H1 (cell line): ENCODE measurements around the gene ZBTB44.

Experiments
- EZH2 ChIP-seq: fragments of 200-600 bp; sonication (generic); IDR thresholded peaks from 2 replicates; pipeline ENCODE4 v1.7.1; 2012; ENCODE audit warnings: low read depth, mild to moderate bottlenecking, moderate library complexity, low read length, inconsistent platforms; ENCODE audit not compliant: severe bottlenecking
- SP4 ChIP-seq: IDR thresholded peaks from 2 replicates; pipeline ENCODE4 v1.6.1; 2012; ENCODE audit warnings: low read length, inconsistent platforms

DNA sequence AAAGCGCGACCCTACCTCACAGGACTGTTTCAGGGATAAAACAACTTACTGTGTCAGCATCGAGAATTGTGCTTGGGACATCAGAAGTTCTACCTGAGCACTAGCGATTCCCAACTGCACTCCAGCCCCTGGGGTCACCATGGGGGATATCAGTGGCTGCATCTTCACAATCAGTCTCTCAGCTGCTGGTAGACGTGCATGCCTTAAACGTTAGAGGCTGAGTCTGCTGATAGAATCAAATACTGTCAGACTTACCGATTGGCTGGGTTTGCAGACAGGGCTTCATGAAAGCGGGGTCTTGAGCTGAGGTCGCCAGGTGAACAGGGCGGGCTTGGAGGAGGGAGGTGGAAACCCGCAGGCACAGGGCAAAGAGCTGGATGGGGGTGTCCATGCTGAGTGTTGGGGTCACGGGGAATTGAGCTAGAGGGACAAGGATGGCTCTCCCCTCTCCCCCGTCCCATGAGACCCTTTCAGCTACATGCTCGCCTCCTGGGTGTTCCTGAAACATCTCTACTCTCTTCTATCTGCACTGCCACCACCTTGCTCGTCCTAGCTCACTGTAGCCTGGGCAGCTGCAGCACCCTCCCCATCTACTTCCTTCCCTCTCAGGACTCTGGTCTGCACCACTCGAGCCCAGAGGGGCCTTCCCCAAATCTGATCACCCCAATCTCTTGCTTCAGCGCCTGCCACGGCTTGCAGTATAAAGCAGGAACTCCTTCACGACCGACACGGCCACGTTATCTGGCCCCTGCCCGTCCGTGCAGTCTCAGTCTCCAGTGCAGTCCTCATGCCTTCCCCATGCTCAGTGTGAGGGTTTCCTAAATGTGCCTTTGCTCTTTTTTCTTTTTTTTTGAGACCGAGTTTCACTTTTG, 111.7 kb downstream of the ZBTB44 start:
- no peak for TF ChIP-seq EZH2
- no peak for TF ChIP-seq SP4
